Epithelial cell of proximal tubule (primary cell): ENCODE results near the gene SMG5. TPM values are rescaled to one million over a fixed set of nuclear protein-coding genes. Genes with fewer than 3 reads are reported as not detected.

Experiments
- DNase-seq: peaks from one replicate; pipeline ENCODE4 v3.0.0-alpha.2; 2011; ENCODE audit warnings: low read depth
- H3K4me3 ChIP-seq: 2 replicates; pipeline ENCODE4 v1.5.1; 2011; ENCODE audit warnings: low read depth, mild to moderate bottlenecking, low read length
- CTCF ChIP-seq: conservative IDR thresholded peaks from 2 replicates; pipeline ENCODE4 v1.5.1; 2012; ENCODE audit warnings: low read depth, mild to moderate bottlenecking, low read length
- total RNA-seq: library from RNA; depleted of rRNA; stranded (reverse); fragments of >200 nt; gene quantifications from 2 replicates; pipeline ENCODE4 v1.2.3, GENCODE V29; 2015

SMG5 gene
- total RNA-seq, 1 donor from 2014 or later: 77.4 TPM

- no peak for TF ChIP-seq CTCF
- peak overlapping the region; percentile 35 for H3K4me3 ChIP-seq
- DNase-seq: no peak
Measured at GRCh38 chr1:156245451-156246232, 37.0 kb downstream of the SMG5 start.

- no peak overlapping the region for H3K4me3 ChIP-seq
- no peak for TF ChIP-seq CTCF
- no peak for DNase-seq
Measured at GRCh38 chr1:156244712-156245111, 37.9 kb downstream of the SMG5 start.

GRCh38 chr1:156244126-156244525, 38.5 kb downstream of the SMG5 start:
- no peak for DNase-seq

GRCh38 chr1:156242738-156243137, 39.9 kb downstream of the SMG5 start:
- no peak for DNase-seq
- TF ChIP-seq CTCF: no peak
- H3K4me3 ChIP-seq: no peak overlapping the region

More at GRCh38 chr1:156244126-156244525, 38.5 kb downstream of the SMG5 start:
- TF ChIP-seq CTCF: no peak
- no peak overlapping the region for H3K4me3 ChIP-seq

- DNase-seq: no peak
- no peak for TF ChIP-seq CTCF
- H3K4me3 ChIP-seq: no peak within 1 kb of the TSS
Measured at GRCh38 chr1:156241926-156242325, 40.7 kb downstream of the SMG5 start, which contains the start of gene BGLAP. TSS of gene BGLAP (plus strand) at chr1:156242184. CDS start at chr1:156242232, 48 bp downstream.

GRCh38 chr1:156241311-156241811, 41.3 kb downstream of the SMG5 start:
- TF ChIP-seq CTCF: no peak
- no peak overlapping the region for H3K4me3 ChIP-seq
- DNase-seq: no peak

GRCh38 chr1:156238248-156238647, 44.4 kb downstream of the SMG5 start:
- H3K4me3 ChIP-seq: no peak overlapping the region
- TF ChIP-seq CTCF: no peak
- no peak for DNase-seq
